GM21717 (cell line): ENCODE results near the gene COA5.

Experiments
- ATAC-seq: cut with Tn5 transposase; IDR thresholded peaks from one replicate; pipeline ENCODE4 v1.9.1; 2021; ENCODE audit warnings: mild to moderate bottlenecking, moderate library complexity; ENCODE audit not compliant: unreplicated experiment

Gene COA5

GRCh38 chr2:98572676-98573075, 35.6 kb downstream of the COA5 start:
- no peak for ATAC-seq

GRCh38 chr2:98572211-98572610, 36.1 kb downstream of the COA5 start:
- no peak for ATAC-seq

GRCh38 chr2:98571796-98572195, 36.5 kb downstream of the COA5 start:
- no peak for ATAC-seq

GRCh38 chr2:98571121-98571701, 37.1 kb downstream of the COA5 start:
- ATAC-seq: no peak

GRCh38 chr2:98570356-98570755, 38.0 kb downstream of the COA5 start:
- ATAC-seq: no peak

GRCh38 chr2:98569915-98570314, 38.4 kb downstream of the COA5 start:
- ATAC-seq: no peak

- ATAC-seq: no peak
Measured at GRCh38 chr2:98569197-98569793, 39.0 kb downstream of the COA5 start.

- no peak for ATAC-seq
Measured at GRCh38 chr2:98568161-98568956, 40.0 kb downstream of the COA5 start.

- no peak for ATAC-seq
Measured at GRCh38 chr2:98565941-98566340, 42.4 kb downstream of the COA5 start.

- no peak for ATAC-seq
Measured at GRCh38 chr2:98565286-98565860, 42.9 kb downstream of the COA5 start.

GRCh38 chr2:98564541-98565132, 43.7 kb downstream of the COA5 start:
- no peak for ATAC-seq

GRCh38 chr2:98563394-98563793, 44.9 kb downstream of the COA5 start:
- ATAC-seq: no peak

GRCh38 chr2:98561902-98562695, 46.2 kb downstream of the COA5 start:
- ATAC-seq: no peak

- no peak for ATAC-seq
Measured at GRCh38 chr2:98561018-98561417, 47.3 kb downstream of the COA5 start.

GRCh38 chr2:98560256-98560771, 48.0 kb downstream of the COA5 start:
- ATAC-seq: no peak

- no peak for ATAC-seq
Measured at GRCh38 chr2:98559581-98559980, 48.7 kb downstream of the COA5 start.

GRCh38 chr2:98558852-98559530, 49.3 kb downstream of the COA5 start:
- no peak for ATAC-seq

GRCh38 chr2:98556344-98557033, 51.8 kb downstream of the COA5 start:
- ATAC-seq: peak; percentile 82

GRCh38 chr2:98555696-98556095, 52.6 kb downstream of the COA5 start:
- no peak for ATAC-seq
